H9 (cell line): ENCODE data around the gene C1orf216. TPM values are rescaled to one million over a fixed set of nuclear protein-coding genes. Genes with fewer than 3 reads are reported as not detected.

Experiments used
- DNase-seq: peaks from one replicate; pipeline ENCODE4 v3.0.0-alpha.2; 2017
- H2AFZ ChIP-seq: one replicate; pipeline ENCODE4 v1.6.1; 2013; ENCODE audit warnings: mild to moderate bottlenecking, low read length, control low read depth, moderate library complexity
- H2AK5ac ChIP-seq: 2 replicates; pipeline ENCODE4 v1.6.1; 2013; ENCODE audit warnings: low read length, control low read depth, mixed read lengths; ENCODE audit not compliant: insufficient read length
- H2BK120ac ChIP-seq: one replicate; pipeline ENCODE4 v1.6.1; 2013; ENCODE audit warnings: low read depth, mild to moderate bottlenecking, low read length, control low read depth, inconsistent platforms; ENCODE audit not compliant: poor library complexity, severe bottlenecking
- H2BK12ac ChIP-seq: 2 replicates; pipeline ENCODE4 v1.6.1; 2013; ENCODE audit warnings: low read length, control low read depth, mixed read lengths, low read depth; ENCODE audit not compliant: insufficient read length
- H2BK15ac ChIP-seq: 2 replicates; pipeline ENCODE4 v1.6.1; 2013; ENCODE audit warnings: low read depth, low read length, control low read depth
- H2BK20ac ChIP-seq: one replicate; pipeline ENCODE4 v1.6.1; 2013; ENCODE audit warnings: low read depth, mild to moderate bottlenecking, low read length, control low read depth, inconsistent platforms; ENCODE audit not compliant: poor library complexity, severe bottlenecking
- H2BK5ac ChIP-seq: 2 replicates; pipeline ENCODE4 v1.6.1; 2013; ENCODE audit warnings: low read length, control low read depth, mixed read lengths; ENCODE audit not compliant: insufficient read length
- H3K14ac ChIP-seq: 2 replicates; pipeline ENCODE4 v1.6.1; 2013; ENCODE audit warnings: low read length, control low read depth; ENCODE audit not compliant: insufficient read depth
- H3K18ac ChIP-seq: 2 replicates; pipeline ENCODE4 v1.6.1; 2013; ENCODE audit warnings: low read depth, mild to moderate bottlenecking, mixed read lengths, low read length, control low read depth; ENCODE audit not compliant: insufficient read length
- H3K23ac ChIP-seq: 2 replicates; pipeline ENCODE4 v1.6.1; 2013; ENCODE audit warnings: low read length, control low read depth, mixed read lengths, low read depth; ENCODE audit not compliant: insufficient read length
- H3K23me2 ChIP-seq: 2 replicates; pipeline ENCODE4 v1.6.1; 2013; ENCODE audit warnings: low read depth, mild to moderate bottlenecking, mixed read lengths, low read length, control low read depth; ENCODE audit not compliant: insufficient read length, poor library complexity, severe bottlenecking
- H3K27ac ChIP-seq: 2 replicates; pipeline ENCODE4 v1.5.1; 2013; ENCODE audit warnings: low read length, control low read depth, mixed read lengths, low read depth; ENCODE audit not compliant: insufficient read length
- H3K27me3 ChIP-seq: 2 replicates; pipeline ENCODE4 v1.6.1; 2013; ENCODE audit warnings: low read length, control low read depth, inconsistent platforms; ENCODE audit not compliant: insufficient read depth
- H3K4ac ChIP-seq: 2 replicates; pipeline ENCODE4 v1.6.1; 2013; ENCODE audit warnings: low read depth, mild to moderate bottlenecking, control low read depth, inconsistent platforms, low read length, moderate library complexity
- H3K4me1 ChIP-seq: 2 replicates; pipeline ENCODE4 v1.6.1; 2013; ENCODE audit warnings: low read length, control low read depth, inconsistent platforms; ENCODE audit not compliant: insufficient read depth
- H3K4me2 ChIP-seq: 2 replicates; pipeline ENCODE4 v1.6.1; 2013; ENCODE audit warnings: low read length, control low read depth, mixed read lengths; ENCODE audit not compliant: insufficient read length, insufficient read depth
- H3K56ac ChIP-seq: 2 replicates; pipeline ENCODE4 v1.6.1; 2013; ENCODE audit warnings: low read depth, mild to moderate bottlenecking, mixed read lengths, low read length, control low read depth; ENCODE audit not compliant: insufficient read length
- H3K79me1 ChIP-seq: 2 replicates; pipeline ENCODE4 v1.6.1; 2013; ENCODE audit warnings: low read depth, mild to moderate bottlenecking, moderate library complexity, low read length, control low read depth, inconsistent platforms; ENCODE audit not compliant: insufficient read depth, poor library complexity, severe bottlenecking
- H3K79me2 ChIP-seq: 2 replicates; pipeline ENCODE4 v1.6.1; 2013; ENCODE audit warnings: low read length, control low read depth, inconsistent platforms; ENCODE audit not compliant: insufficient read depth
- H3K9ac ChIP-seq: 2 replicates; pipeline ENCODE4 v1.6.1; 2013; ENCODE audit warnings: low read length, control low read depth, mixed read lengths; ENCODE audit not compliant: insufficient read length; ENCODE audit errors: extremely low read depth
- H3K9me3 ChIP-seq: one replicate; pipeline ENCODE4 v1.6.1; 2013; ENCODE audit warnings: low read depth, low read length, inconsistent platforms; ENCODE audit not compliant: control insufficient read depth
- H3T11ph ChIP-seq: one replicate; pipeline ENCODE4 v1.6.1; 2013; ENCODE audit warnings: mild to moderate bottlenecking, low read length, control low read depth, inconsistent platforms
- H4K20me1 ChIP-seq: one replicate; pipeline ENCODE4 v1.6.1; 2013; ENCODE audit not compliant: control insufficient read depth, insufficient read length, insufficient read depth
- H4K5ac ChIP-seq: 2 replicates; pipeline ENCODE4 v1.6.1; 2013; ENCODE audit warnings: low read depth, mild to moderate bottlenecking, mixed read lengths, low read length, control low read depth; ENCODE audit not compliant: insufficient read length
- H4K8ac ChIP-seq: replicated peaks from 2 replicates; pipeline ENCODE4 v1.6.1; 2013; ENCODE audit warnings: low read length, control low read depth, mixed read lengths, low read depth; ENCODE audit not compliant: insufficient read length
- H4K91ac ChIP-seq: 2 replicates; pipeline ENCODE4 v1.6.1; 2013; ENCODE audit warnings: low read depth, mild to moderate bottlenecking, moderate library complexity, mixed read lengths, low read length, control low read depth; ENCODE audit not compliant: insufficient read length
- H3K27ac Mint-ChIP-seq, 3 experiments: 2 replicates in 2 of 3; 3 replicates in 1 of 3; pipeline ENCODE4 v1.8.0; 2020 to 2021; ENCODE audit warnings: mixed read lengths in 3 of 3, mild to moderate bottlenecking in 1 of 3, moderate library complexity in 1 of 3
- H3K27me3 Mint-ChIP-seq: 2 replicates; pipeline ENCODE4 v1.8.0; 2021; ENCODE audit warnings: low read depth, mild to moderate bottlenecking, moderate library complexity, mixed read lengths
- H3K36me3 Mint-ChIP-seq, 3 experiments: 2 replicates in 2 of 3; 3 replicates in 1 of 3; pipeline ENCODE4 v1.8.0; 2020 to 2021; ENCODE audit warnings: low read depth in 3 of 3, mixed read lengths in 3 of 3; ENCODE audit not compliant: insufficient read depth in 1 of 3
- H3K4me1 Mint-ChIP-seq, 2 experiments: 2 replicates each; pipeline ENCODE4 v1.8.0; 2020; ENCODE audit warnings: mixed read lengths in 2 of 2
- H3K4me3 Mint-ChIP-seq, 2 experiments: 2 replicates in 1 of 2; 3 replicates in 1 of 2; pipeline ENCODE4 v1.8.0; 2020 to 2021; ENCODE audit warnings: mild to moderate bottlenecking in 2 of 2, mixed read lengths in 2 of 2, moderate library complexity in 1 of 2
- H3K9me3 Mint-ChIP-seq, 2 experiments: 2 replicates in 1 of 2; 3 replicates in 1 of 2; pipeline ENCODE4 v1.8.0; 2020; ENCODE audit warnings: mild to moderate bottlenecking in 2 of 2, mixed read lengths in 2 of 2, moderate library complexity in 1 of 2
- CTCF ChIP-seq: fragments of 200-600 bp; sonication (generic); conservative IDR thresholded peaks from 3 replicates; pipeline ENCODE4 v1.8.0; 2021; ENCODE audit warnings: antibody characterized with exemption, mild to moderate bottlenecking
- total RNA-seq: library from RNA; stranded (reverse); gene quantifications from 2 replicates; pipeline ENCODE4 v1.2.1, GENCODE V29; 2021

Gene C1orf216
- total RNA-seq, 1 experiment from 2014 or later = 13.5 TPM

- Histone ChIP-seq H2BK15ac (no peak overlapping the region), H3K9ac (no peak overlapping the region), H3K23ac (no peak overlapping the region), H3K9me3 (no peaks in the 10 kb centered on the region), H3K23me2 (no peaks in the 10 kb centered on the region), H3K27ac (no peak overlapping the region), H4K91ac (no peak overlapping the region), H2BK12ac (no peak overlapping the region), H3K79me1 (no peaks in the 10 kb centered on the region), H3T11ph (no peak overlapping the region), H4K20me1 (no peaks in the 10 kb centered on the region), H2AFZ (no peak overlapping the region), H4K8ac (no peak overlapping the region), H3K27me3 (no peaks in the 10 kb centered on the region), H3K18ac (no peak overlapping the region), H3K14ac (no peak overlapping the region), H4K5ac (no peak overlapping the region), H3K56ac (no peak overlapping the region), H2AK5ac (no peak overlapping the region), H3K4me1 (no peaks in the 10 kb centered on the region), H2BK5ac (no peak overlapping the region), H2BK20ac (no peak overlapping the region), H3K79me2 (no peaks in the 10 kb centered on the region; the same call in 1 of the 2 replicates), H3K4ac (no peak overlapping the region), H2BK120ac (no peak overlapping the region), H3K4me2 (no peak overlapping the region)
- Mint-ChIP-seq H3K4me1 (peaks cover 0 to 2% of the 10 kb centered on the region in 2 experiments; a peak in 1 of 4 replicates), H3K9me3 (no peaks in the 10 kb centered on the region), H3K27ac (peak overlapping the region in 2 of 3 experiments; percentile 13 to 26; a peak in 1 of 7 replicates), H3K27me3 (no peaks in the 10 kb centered on the region), H3K36me3 (peaks cover 21 to 67% (median 62%) of the 10 kb centered on the region in 3 experiments; a peak in 6 of 7 replicates), H3K4me3 (no peak overlapping the region)
- TF ChIP-seq CTCF = no peak
- DNase-seq = no peak
Observed at GRCh38 chr1:35763201-35763600, 44.5 kb upstream of the C1orf216 start.
